ENCODE data around the gene ADARB1. TPM values are rescaled to one million over a fixed set of nuclear protein-coding genes. Genes with fewer than 3 reads are reported as not detected.
A peak's percentile ranks its signal among the peaks of the same experiment; 100 is the strongest.

Gene ADARB1
- total and polyA plus RNA-seq, 2 of the 4 experiments (the other 2 are of a cell fraction), result 39.8 to 47.3 TPM

GRCh38 chr21:45048968-45049367, 25.4 kb upstream of the ADARB1 start:
- peak overlapping the region; percentile 26; the same call in 1 of the 2 replicates for H3K23ac ChIP-seq (ENCODE audit: low read depth, low read length)
- peak overlapping the region; percentile 97 for H2BK5ac ChIP-seq (ENCODE audit: low read depth, low read length, poor library complexity, severe bottlenecking)
- POLR2A ChIA-PET (ENCODE audit: unreplicated experiment), result no interaction called here
- H3K18ac ChIP-seq (ENCODE audit: low read depth, low read length), result peak overlapping the region; percentile 68
- peaks cover 4% of the 10 kb centered on the region for H3K9me3 ChIP-seq (ENCODE audit: control insufficient read depth, insufficient read depth, low read length)
- peak overlapping the region; percentile 59 for H3K56ac ChIP-seq (ENCODE audit: extremely low read depth, insufficient read depth, low read length)
- peak overlapping the region; percentile 81 for H2BK15ac ChIP-seq (ENCODE audit: low read depth, low read length)
- intact Hi-C loops (cut with micrococcal nuclease), result no loop called here
- H3K27ac ChIP-seq (ENCODE audit: insufficient read depth, low read length), result peak overlapping the region; percentile 71
- H3K27me3 ChIP-seq (ENCODE audit: control insufficient read depth, insufficient read depth, low read length), result no peaks in the 10 kb centered on the region
- H4K91ac ChIP-seq (ENCODE audit: insufficient read depth, low read depth, low read length), result peak overlapping the region; percentile 95
- H2BK20ac ChIP-seq (ENCODE audit: low read depth, low read length), result peak overlapping the region; percentile 67
- CTCF ChIA-PET, result no interaction called here
- WGBS, 2 experiments (ENCODE audit: extremely low coverage in 2 of 2, insufficient read length in 1 of 2), result 100% methylated on average over 3 of the region's 7 CpGs; no CpG with 5 or more reads in 1 of the 2 experiments
- H2BK120ac ChIP-seq (ENCODE audit: low read depth, low read length), result peak overlapping the region; percentile 93
- no peak overlapping the region for H3K9ac ChIP-seq (ENCODE audit: low read depth, low read length)
- peak overlapping the region; percentile 86 for H3K4ac ChIP-seq (ENCODE audit: low read depth, low read length)
- DNase-seq (peak; percentile 35), ATAC-seq (ENCODE audit: low read depth) (no peak)
- H3K79me1 ChIP-seq (ENCODE audit: low read depth in 1 of 2, low read length in 2 of 2), result peaks cover 12 to 23% of the 10 kb centered on the region in 2 experiments; a peak in 3 of 4 replicates
- no peak overlapping the region for H2AFZ ChIP-seq (replicated peaks; ENCODE audit: low read length, poor library complexity)
- H4K8ac ChIP-seq (ENCODE audit: low read depth in 2 of 2, low read length in 2 of 2), result peak overlapping the region; percentile 83
- dilution Hi-C loops (cut with HindIII; ENCODE audit: low sequenced_read_pairs, unreplicated experiment), result no loop called here
- TF ChIP-seq MAZ (IDR thresholded peaks at IDR 0.05; ENCODE audit: borderline replicate concordance, low read depth, low read length), result no peak
- no peak for TF ChIP-seq POLR2A (IDR thresholded peaks at IDR 0.05; ENCODE audit: low read depth, low read length)
- no peak for TF ChIP-seq CTCF (conservative IDR thresholded peaks at IDR 0.05; ENCODE audit: low read depth, low read length)
- TF ChIP-seq MAFK (IDR thresholded peaks at IDR 0.05; ENCODE audit: low read depth, low read length), result no peak
- no peak for TF ChIP-seq NFE2L2 (IDR thresholded peaks at IDR 0.05; ENCODE audit: low read depth, low read length)
- no peak for TF ChIP-seq ELK1 (IDR thresholded peaks at IDR 0.05; ENCODE audit: borderline replicate concordance, low read depth, low read length)
- no peak for TF ChIP-seq RAD21 (IDR thresholded peaks at IDR 0.05; ENCODE audit: low read length)
- TF ChIP-seq CEBPB (IDR thresholded peaks at IDR 0.05; ENCODE audit: low read depth, low read length), result no peak
- no peak for TF ChIP-seq RFX5 (IDR thresholded peaks at IDR 0.05; ENCODE audit: low read depth, low read length)
- no peak for TF ChIP-seq FOS (IDR thresholded peaks at IDR 0.05; ENCODE audit: low read depth, low read length)
- no peak for TF ChIP-seq MXI1 (IDR thresholded peaks at IDR 0.05; ENCODE audit: borderline replicate concordance, low read depth, low read length)
- no peak for TF ChIP-seq SMC3 (IDR thresholded peaks at IDR 0.05; ENCODE audit: low read depth, low read length)
- TF ChIP-seq USF2 (IDR thresholded peaks at IDR 0.05; ENCODE audit: low read depth, low read length), result no peak
- TF ChIP-seq RCOR1 (IDR thresholded peaks at IDR 0.05; ENCODE audit: insufficient replicate concordance, low read length), result no peak
- H2AK5ac ChIP-seq (ENCODE audit: low read depth, low read length), result peak overlapping the region; percentile 78
- peaks cover 24% of the 10 kb centered on the region for H3K9me1 ChIP-seq (ENCODE audit: insufficient read depth, low read length)
- no peak overlapping the region for H2AK9ac ChIP-seq (replicated peaks; ENCODE audit: low read depth, low read length, poor library complexity)
- no peaks in the 10 kb centered on the region for H3K36me3 ChIP-seq (ENCODE audit: control insufficient read depth, insufficient read depth, low read length)
- H4K5ac ChIP-seq (ENCODE audit: low read depth, low read length), result peak overlapping the region; percentile 79
- H3K4me3 ChIP-seq (ENCODE audit: insufficient read depth, low read depth, low read length), result no peak overlapping the region
- H4K20me1 ChIP-seq (ENCODE audit: insufficient read depth, low read length), result no peaks in the 10 kb centered on the region
- in situ Hi-C loops (cut with MboI; ENCODE audit: low sequenced_read_pairs), result no loop called here
- BruUV-seq (replicated peaks), result no TSS peak
- peaks cover 36% of the 10 kb centered on the region for H3K4me1 ChIP-seq (ENCODE audit: control insufficient read depth, insufficient read depth, low read length)
- no peak overlapping the region for H3K4me2 ChIP-seq (ENCODE audit: low read depth, low read length)
- peak overlapping the region; percentile 71 for H3K14ac ChIP-seq (replicated peaks; ENCODE audit: low read depth, low read length)

Data from IMR-90 (cell line).